NCI-H2196 treated with DMSO at 0.1 percent for 48 hours (cell line): Measurements from ENCODE around the gene INTS14.
"Not testable (repeated sequence)": the region's sequence is repeated elsewhere in the genome, so short reads cannot be mapped to it uniquely, and the experiment has no call there.

ENCODE experiments used
- DNase-seq: peaks from one replicate; lab custom pipeline; 2025; ENCODE audit not compliant: unreplicated experiment; lab: John Stamatoyannopoulos, UW

INTS14 gene

DNA sequence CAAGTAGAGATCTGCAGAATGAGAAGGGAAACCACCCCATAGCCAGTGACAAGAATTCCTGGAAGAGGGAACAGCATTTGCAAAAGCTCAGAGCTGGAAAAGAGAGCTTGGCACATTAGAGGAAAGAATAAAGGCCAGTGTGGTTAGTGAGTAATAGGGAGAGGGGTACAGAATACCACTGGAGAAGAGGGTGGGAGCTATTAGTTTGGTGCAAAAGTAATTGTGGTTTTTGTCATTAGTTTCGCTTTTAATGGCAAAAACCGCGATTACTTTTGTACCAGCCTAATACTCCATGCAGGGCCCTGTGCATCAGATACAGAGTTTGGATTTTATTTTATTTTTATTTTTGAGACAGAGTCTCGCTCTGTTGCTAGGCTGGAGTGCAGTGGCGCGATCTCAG lies 20.6 kb upstream of the INTS14 start:
- DNase-seq, result no peak

DNA sequence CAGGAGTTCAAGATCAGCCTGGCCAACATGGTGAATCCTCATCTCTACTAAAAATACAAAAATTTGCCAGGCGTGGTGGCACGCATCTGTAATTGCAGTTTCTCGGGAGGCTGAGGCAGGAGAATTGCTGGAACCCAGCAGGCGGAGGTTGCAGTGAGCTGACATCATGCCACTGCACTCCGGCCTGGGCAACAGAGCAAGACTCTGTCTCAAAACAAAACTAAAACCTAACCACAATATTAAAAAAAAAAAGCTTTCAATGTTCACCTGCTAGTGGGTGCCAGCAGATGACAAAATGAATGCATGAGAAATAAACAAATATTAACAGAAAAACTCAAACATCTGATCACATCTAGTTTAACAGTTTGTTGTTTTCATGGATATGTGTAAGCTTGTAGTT lies 19.8 kb upstream of the INTS14 start:
- DNase-seq, result no peak

- no peak for DNase-seq
Observed at GRCh38 chr15:65629548-65629947, 18.6 kb upstream of the INTS14 start.

DNA sequence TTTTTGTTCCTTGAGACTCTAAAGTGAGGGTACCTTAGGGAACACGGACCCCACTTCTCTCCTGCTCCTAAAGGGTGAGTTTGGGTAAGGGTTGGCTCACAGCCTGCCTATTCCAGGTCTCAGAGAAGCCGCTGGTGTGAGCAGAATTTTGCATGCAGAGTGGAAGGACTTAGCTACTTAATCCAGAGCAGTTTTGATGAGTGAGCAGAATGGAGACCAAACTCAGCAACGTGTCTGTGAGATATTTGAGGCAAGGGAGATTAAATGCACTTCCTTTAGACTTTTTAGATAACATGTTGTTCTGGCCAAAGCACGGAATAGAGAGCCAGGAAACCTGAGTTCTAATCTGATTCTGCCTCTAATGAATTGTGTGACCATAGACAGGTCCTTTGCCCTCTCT lies 15.9 kb upstream of the INTS14 start:
- no peak for DNase-seq

- DNase-seq, result no peak
Observed at GRCh38 chr15:65623103-65623502, 12.2 kb upstream of the INTS14 start.

GRCh38 chr15:65621638-65622037 lies 10.7 kb upstream of the INTS14 start, which contains the start of gene SLC24A1:
Gene SLC24A1, plus strand, starts transcription at chr15:65621938. Its CDS starts 2,143 bp downstream, at chr15:65624081.
- DNase-seq, result no peak

- DNase-seq, result no peak
Observed at GRCh38 chr15:65620833-65621232, 9.9 kb upstream of the INTS14 start.

DNA sequence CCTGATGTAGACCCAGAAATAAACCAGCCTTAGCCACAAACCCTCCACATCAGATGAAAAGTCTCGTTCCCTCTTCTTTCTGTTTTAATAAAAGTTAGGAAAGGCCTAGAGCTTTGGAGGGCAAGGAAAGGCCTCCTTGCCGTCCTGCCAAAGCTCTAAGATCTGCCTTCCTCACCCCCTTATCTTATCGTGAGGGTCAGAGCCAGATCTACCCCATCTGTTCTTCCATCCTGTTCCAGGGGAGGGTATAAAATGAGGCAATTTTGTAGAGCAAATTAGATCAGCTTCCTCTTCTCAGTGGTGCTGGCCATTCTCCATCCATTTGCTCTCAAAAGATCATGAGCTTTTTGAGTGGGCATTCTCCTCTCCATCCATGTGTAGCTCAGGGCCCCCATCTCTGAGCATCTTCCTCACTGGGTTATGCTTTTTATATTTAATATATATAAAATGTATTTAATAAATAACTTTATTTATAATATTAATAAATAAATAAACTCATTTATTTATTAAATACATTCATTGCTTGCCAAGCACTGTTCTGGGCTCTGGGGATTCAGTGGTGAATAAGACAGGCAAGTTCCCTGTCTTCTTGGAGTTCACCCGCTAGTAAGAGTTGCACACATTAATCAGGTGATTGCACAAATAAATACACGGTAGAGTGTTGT lies 8.8 kb upstream of the INTS14 start:
- DNase-seq, result no peak

DNA sequence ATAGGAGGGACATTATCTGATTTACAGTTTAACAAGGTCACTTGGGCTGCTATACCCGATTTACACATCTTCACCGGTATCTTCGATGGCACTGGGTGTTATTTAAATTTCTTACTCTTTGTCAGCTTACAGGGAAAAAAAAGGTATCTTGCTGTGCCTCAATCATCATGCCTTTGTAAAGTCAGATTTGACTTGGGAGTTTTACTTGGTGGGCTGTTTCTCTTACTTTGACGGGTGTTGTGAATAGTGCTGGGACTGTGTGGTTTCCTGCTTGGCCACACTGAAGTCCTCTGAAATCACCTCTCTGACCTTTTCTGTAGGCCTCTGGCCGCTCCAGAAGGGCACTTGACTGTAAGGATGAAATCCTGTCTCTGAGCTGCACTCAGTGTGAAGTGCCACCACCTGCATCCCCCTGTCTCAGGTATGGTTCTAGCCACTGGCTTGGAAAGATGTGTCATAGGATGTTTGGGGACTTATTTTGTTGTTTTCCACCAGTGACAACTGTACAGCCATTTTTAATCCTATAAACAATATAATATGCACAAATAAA lies 7.7 kb upstream of the INTS14 start:
- DNase-seq, result no peak

DNA sequence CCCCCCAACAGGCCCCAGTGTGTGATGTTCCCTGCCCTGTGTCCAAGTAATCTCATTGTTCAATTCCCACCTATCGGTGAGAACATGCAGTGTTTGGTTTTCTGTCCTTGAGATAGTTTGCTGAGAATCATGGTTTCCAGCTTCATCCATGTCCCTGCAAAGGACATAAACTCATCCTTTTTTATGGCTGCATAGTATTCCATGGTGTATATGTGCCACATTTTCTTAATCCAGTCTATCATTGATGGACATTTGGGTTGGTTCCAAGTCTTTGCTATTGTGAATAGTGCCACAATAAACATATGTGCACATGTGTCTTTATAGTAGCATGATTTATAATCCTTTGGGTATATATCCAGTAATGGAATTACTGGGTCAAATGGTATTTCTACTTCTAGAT lies 5.0 kb upstream of the INTS14 start:
- not testable (repeated sequence) for DNase-seq

DNA sequence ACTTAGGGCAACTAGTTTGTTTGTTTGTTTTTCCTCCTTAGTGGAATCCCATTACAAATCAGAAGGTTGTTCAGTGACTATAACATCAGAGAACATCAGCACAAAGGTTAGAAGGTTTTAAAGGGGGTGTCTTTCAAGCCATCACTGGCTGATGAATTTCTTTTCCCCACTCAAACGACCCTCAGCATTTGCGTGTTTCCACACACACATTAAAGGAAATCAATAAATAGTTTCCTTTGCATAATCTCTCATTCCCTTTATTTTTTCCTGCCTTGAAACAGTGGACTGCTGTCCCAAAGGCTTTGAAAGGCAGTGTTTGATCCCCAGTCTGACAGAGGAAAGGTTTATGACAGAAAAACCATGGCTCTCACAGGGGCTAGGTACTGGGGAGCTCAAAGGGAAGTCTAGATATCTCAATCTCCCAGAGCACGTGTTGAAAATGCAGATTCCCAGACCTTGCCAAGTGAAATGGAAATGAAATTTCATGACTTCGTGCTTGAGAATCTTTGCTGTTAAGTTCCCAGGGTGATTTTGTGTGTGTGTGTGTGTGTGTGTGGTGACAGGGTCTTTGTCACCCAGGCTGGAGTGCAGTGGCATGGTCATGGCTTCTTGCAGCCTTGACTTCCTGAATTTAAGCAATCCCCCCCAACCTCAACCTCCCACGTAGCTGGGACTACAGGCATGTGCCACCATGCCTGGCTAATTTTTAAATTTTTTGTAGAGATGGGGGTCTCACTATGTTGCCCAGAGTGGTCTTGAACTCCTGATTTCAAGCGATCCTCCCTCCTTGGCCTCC lies 2.2 kb upstream of the INTS14 start:
- DNase-seq, result no peak

GRCh38 chr15:65612616-65612946 lies 1.6 kb upstream of the INTS14 start:
- DNase-seq, result no peak

DNA sequence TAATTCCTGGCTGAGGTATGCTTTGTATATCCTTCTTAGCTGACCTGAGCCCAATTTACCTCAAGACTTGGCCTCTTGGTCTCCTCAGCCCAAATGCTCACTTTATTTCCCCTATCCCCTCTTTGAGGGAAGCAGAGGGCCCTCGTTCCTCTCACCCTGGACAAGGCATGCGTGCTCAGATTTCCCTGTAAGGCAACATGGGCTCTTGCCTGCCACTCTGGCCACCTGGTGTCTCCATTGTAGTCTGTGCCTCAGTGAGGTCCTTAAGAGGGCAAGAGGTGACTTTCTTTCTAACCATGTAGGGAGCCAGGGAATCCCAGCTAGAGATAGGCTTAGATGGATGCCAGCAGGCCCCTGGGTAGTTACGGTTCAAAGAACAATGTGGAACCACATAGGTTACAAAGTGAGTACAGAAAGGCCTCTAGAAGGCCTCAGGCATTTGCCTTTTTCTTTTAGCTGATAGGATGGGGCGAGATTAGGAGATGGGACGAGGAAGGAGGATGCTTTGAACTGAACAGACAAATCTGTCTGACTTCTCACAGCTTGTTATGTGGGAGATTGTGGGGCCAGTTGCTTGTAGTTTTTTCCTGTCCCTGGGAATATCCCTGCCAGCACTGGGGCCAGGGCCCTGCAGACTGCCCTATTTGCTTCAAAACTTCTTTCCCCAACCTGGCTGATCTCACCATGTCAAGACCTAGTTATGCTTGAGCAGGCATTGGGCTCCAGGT lies 1.1 kb upstream of the INTS14 start:
- no peak for DNase-seq

DNA sequence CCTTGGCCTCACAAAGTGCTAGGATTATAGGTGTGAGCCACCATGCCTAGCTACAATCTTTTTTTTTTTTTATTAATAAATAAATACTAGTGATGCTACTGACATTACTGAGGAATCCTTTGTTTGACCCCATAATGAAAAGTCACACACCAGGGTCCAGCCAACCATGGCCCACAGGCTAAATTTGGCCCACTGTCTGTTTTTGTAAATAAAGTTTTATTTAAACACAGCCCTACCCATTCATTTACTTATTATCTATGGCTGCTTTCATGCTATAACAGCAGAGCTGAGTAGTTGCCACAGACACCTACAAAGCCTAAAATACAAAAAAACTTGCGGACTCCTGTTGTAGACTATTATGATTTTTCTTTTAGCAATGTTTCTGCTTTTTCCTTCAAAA lies 7.4 kb downstream of the INTS14 start:
- DNase-seq, result no peak

DNA sequence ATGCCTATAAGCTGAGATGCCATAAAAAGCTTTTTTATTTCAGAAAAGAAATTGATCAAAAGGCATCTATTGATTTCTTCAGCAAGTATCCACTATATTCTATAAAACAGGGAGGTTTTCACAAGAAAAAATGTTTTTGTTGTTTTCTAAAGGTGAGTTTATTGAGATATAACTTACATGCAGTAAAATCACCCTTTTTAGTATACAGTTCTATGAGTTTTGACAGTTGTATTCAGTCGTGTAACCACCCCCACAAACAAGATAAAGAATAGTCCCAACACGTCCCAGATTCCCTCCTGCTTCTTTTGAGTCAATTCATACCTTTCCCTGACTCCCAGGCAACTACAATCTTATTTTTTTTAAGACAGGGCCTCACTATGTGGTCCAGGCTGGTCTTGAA lies 7.8 kb downstream of the INTS14 start:
- DNase-seq, result no peak

GRCh38 chr15:65599677-65600076 lies 11.3 kb downstream of the INTS14 start:
- no peak for DNase-seq

GRCh38 chr15:65598468-65598867 lies 12.5 kb downstream of the INTS14 start:
- no peak for DNase-seq

- no peak for DNase-seq
Observed at GRCh38 chr15:65595960-65596359, 15.0 kb downstream of the INTS14 start.

GRCh38 chr15:65587094-65587493 lies 23.8 kb downstream of the INTS14 start:
- DNase-seq, result no peak

DNA sequence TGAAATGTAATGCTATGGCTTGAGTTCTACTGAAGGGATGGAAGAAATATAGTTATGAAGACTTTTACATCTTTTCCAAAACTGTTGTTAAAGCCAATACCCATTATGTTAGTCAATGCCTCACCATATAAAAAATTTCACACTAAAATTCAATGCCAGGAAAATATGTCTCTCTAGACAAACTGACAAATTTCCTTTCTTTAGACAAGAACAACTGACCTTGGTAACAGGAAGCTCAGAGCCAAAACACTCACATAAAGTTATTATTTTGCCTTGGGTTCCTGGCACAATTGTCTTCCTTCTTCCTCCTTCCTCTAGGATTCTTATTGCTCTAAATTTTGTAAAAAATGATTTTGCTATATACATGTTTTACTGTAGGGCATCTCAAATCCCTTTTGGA lies 26.7 kb downstream of the INTS14 start:
- DNase-seq, result no peak

- DNase-seq, result no peak
Observed at GRCh38 chr15:65583701-65584100, 27.2 kb downstream of the INTS14 start.

DNA sequence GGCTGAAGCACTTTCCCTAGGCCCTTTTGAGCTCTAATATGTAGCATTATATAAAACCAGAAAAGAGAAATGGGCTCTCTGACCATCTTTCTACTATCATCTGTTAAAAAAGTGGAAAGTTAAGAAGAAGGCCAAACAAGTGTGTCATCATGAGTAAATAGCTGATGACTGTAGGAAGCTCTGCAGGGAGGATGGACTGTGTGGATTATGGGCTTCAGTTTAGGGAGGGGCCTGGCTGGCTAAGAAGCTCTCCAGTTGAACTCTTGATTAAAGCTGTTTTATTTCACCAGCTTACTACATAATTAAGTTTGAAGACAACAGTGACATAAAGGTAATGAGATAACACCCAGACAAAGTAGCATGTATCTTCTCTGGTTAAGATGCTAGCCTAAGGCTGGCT lies 30.6 kb downstream of the INTS14 start:
- DNase-seq, result no peak
